Stimulated activated memory B cell treated with anti-CD40 and anti-IgM and Interleukin-4, amounts not matched to agents 10 μg/mL and 1 μg/mL and 100 μg/mL, for 72 hours (primary cell): Measurements from ENCODE around the gene ASAP3.

Experiments
- ATAC-seq: fragments of 150-1000 bp; cut with Tn5 transposase; 2 replicates; pipeline ENCODE4 v1.10.0; 2021
- H3K27ac Mint-ChIP-seq: one replicate; pipeline ENCODE4 v1.8.0; 2022; ENCODE audit warnings: mild to moderate bottlenecking, mixed read lengths
- H3K27me3 Mint-ChIP-seq: one replicate; pipeline ENCODE4 v1.8.0; 2022; ENCODE audit warnings: mixed read lengths
- H3K36me3 Mint-ChIP-seq: one replicate; pipeline ENCODE4 v1.8.0; 2022; ENCODE audit warnings: mixed read lengths
- H3K4me1 Mint-ChIP-seq: one replicate; pipeline ENCODE4 v1.8.0; 2022; ENCODE audit warnings: mixed read lengths
- H3K4me3 Mint-ChIP-seq: one replicate; pipeline ENCODE4 v1.8.0; 2022; ENCODE audit warnings: mild to moderate bottlenecking, moderate library complexity, mixed read lengths
- H3K9me3 Mint-ChIP-seq: one replicate; pipeline ENCODE4 v1.8.0; 2022; ENCODE audit warnings: mixed read lengths

ASAP3 gene

GRCh38 chr1:23452011-23452411 lies 32.0 kb downstream of the ASAP3 start:
- Mint-ChIP-seq H3K9me3 (no peaks in the 10 kb centered on the region), H3K4me1 (no peaks in the 10 kb centered on the region), H3K36me3 (no peaks in the 10 kb centered on the region), H3K4me3 (no peak overlapping the region), H3K27ac (no peak overlapping the region), H3K27me3 (peaks cover 24% of the 10 kb centered on the region)
- no peak for ATAC-seq

- Mint-ChIP-seq H3K9me3 (no peaks in the 10 kb centered on the region), H3K4me3 (no peak overlapping the region), H3K36me3 (no peaks in the 10 kb centered on the region), H3K27ac (no peak overlapping the region), H3K4me1 (no peaks in the 10 kb centered on the region), H3K27me3 (peaks cover 18% of the 10 kb centered on the region)
- no peak for ATAC-seq
Measured at GRCh38 chr1:23451441-23451840, 32.5 kb downstream of the ASAP3 start.

GRCh38 chr1:23450894-23451293 lies 33.1 kb downstream of the ASAP3 start:
- Mint-ChIP-seq H3K9me3 (no peaks in the 10 kb centered on the region), H3K27ac (no peak overlapping the region), H3K36me3 (no peaks in the 10 kb centered on the region), H3K27me3 (peaks cover 13% of the 10 kb centered on the region), H3K4me1 (no peaks in the 10 kb centered on the region), H3K4me3 (no peak overlapping the region)
- ATAC-seq = no peak

DNA sequence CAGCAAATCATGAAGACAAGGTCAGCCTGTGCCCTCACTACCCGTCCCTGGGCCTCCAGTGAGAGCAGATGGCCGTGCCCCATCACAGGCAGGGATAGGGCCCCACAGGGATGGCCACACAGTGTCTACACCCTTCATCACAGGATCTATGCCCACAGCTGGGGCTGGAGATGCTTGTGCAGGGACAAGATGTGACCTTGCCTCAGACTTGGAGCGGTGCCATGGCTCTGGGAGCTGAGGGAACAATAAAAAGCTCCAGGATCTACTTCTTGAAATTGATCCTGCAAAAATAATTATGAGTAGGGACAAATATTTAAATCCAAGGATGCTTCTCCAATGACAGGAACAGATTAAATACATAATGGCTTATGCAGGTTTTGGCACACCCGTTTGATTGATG lies 34.0 kb downstream of the ASAP3 start:
- Mint-ChIP-seq H3K36me3 (no peaks in the 10 kb centered on the region), H3K27me3 (peaks cover 3% of the 10 kb centered on the region), H3K27ac (no peak overlapping the region), H3K4me1 (no peaks in the 10 kb centered on the region), H3K9me3 (no peaks in the 10 kb centered on the region), H3K4me3 (no peak overlapping the region)
- no peak for ATAC-seq

DNA sequence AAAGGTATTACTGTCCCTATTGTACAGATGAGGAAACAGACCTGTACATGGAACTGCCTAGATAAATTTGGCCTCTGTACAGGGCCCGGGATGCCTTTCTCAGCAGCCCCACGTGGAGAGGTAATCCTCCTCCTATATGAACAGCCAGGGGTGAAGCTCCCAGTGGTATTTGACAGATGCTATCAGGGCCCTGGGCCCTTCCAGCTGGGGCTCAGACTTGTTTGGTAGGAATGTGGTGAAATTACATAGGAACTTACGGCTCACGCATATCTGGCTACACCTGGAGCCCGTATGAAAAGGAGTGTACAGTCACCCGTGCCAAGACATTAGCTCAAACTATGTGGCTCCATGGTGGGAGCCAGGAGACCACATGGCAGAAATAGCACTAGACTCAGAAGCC lies 34.7 kb downstream of the ASAP3 start:
- Mint-ChIP-seq H3K4me1 (no peaks in the 10 kb centered on the region), H3K9me3 (no peaks in the 10 kb centered on the region), H3K4me3 (no peak overlapping the region), H3K27me3 (no peaks in the 10 kb centered on the region), H3K36me3 (no peaks in the 10 kb centered on the region), H3K27ac (no peak overlapping the region)
- no peak for ATAC-seq

GRCh38 chr1:23448846-23449245 lies 35.1 kb downstream of the ASAP3 start:
- ATAC-seq = no peak

DNA sequence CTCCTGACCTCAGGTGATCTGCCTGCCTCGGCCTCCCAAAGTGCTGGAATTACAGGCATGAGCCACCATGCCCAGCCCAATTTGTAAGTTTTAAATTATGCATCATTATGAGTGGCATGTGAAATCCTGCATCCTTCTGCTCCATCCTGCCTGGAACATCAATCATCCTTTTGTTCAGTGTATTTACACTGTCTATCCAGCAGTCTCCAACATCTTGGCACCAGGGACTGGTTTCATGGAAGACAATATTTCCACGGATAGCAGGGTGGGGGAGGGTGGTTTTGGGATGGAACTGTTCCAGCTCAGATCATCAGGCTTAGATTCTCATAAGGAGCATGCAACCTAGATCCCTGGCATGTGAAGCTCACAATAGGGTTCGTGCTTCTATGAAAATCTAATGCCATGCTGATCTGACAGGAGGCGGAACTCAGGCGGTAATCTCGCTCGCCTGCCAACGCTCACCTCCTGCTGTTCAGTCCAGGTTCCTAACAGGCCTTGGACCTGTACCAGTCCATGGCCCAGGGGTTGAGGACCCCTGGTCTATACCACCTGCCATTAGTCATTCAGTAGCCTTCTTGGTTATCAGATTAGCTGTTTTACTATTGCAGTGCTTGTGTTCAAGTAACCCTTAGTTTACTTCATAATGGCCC lies 37.2 kb downstream of the ASAP3 start:
- H3K4me3 Mint-ChIP-seq = no peak overlapping the region
- H3K9me3 Mint-ChIP-seq = no peaks in the 10 kb centered on the region
- no peaks in the 10 kb centered on the region for H3K4me1 Mint-ChIP-seq
- H3K36me3 Mint-ChIP-seq = no peaks in the 10 kb centered on the region
- H3K27me3 Mint-ChIP-seq = no peaks in the 10 kb centered on the region
- no peak for ATAC-seq
- H3K27ac Mint-ChIP-seq = no peak overlapping the region

More at GRCh38 chr1:23448846-23449245, 35.1 kb downstream of the ASAP3 start:
- Mint-ChIP-seq H3K4me3 (no peak overlapping the region), H3K27me3 (no peaks in the 10 kb centered on the region), H3K9me3 (no peaks in the 10 kb centered on the region), H3K36me3 (no peaks in the 10 kb centered on the region), H3K4me1 (no peaks in the 10 kb centered on the region), H3K27ac (no peak overlapping the region)

DNA sequence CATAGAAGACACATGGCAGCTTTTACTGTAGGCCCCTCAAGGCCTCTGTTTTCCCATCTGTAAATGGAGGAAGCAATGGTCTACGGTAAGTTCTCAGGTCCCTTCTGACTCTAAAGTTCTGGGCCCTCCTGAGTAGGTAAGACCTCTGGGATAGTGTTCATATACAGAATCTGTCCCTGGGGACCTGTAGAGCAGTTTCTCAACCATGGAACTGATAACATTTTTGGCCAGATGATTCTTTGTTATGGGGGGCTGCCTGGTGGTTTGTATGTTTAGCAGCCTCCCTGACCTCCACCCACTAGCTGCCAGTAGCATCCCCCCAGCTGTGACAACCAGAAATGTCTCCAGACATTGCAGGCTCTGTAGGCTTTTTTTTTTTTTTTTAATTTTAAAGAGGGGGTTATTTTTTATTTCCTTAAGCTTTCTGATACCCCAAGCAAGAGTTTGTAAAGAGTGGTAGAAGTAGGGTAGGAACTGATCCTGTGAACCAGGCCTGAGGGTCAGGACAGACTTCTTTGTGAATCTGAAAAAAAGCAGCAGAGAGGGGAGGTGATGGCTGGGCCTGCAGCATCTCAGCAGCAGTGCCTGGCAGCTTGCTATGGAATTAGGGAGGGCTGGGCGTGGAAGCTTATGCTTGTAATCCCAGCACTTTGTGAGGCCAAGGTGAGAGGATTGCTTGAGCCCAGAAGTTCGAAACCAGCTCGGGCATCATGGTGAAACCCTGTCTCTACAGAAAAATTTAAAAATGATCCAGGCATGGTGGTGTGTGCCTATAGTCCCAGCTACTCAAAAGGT lies 39.2 kb downstream of the ASAP3 start:
- Mint-ChIP-seq H3K36me3 (no peaks in the 10 kb centered on the region), H3K27me3 (no peaks in the 10 kb centered on the region), H3K4me3 (no peak overlapping the region), H3K9me3 (no peaks in the 10 kb centered on the region), H3K27ac (no peak overlapping the region), H3K4me1 (no peaks in the 10 kb centered on the region)
- no peak for ATAC-seq

GRCh38 chr1:23444104-23444533 lies 39.9 kb downstream of the ASAP3 start:
- no peak for ATAC-seq
- no peaks in the 10 kb centered on the region for H3K4me1 Mint-ChIP-seq
- no peaks in the 10 kb centered on the region for H3K9me3 Mint-ChIP-seq
- no peak overlapping the region for H3K4me3 Mint-ChIP-seq
- no peaks in the 10 kb centered on the region for H3K36me3 Mint-ChIP-seq
- H3K27me3 Mint-ChIP-seq = no peaks in the 10 kb centered on the region
- H3K27ac Mint-ChIP-seq = no peak overlapping the region

GRCh38 chr1:23442751-23443150 lies 41.2 kb downstream of the ASAP3 start:
- no peaks in the 10 kb centered on the region for H3K4me1 Mint-ChIP-seq
- H3K4me3 Mint-ChIP-seq = no peak overlapping the region
- H3K27me3 Mint-ChIP-seq = no peaks in the 10 kb centered on the region
- no peak overlapping the region for H3K27ac Mint-ChIP-seq
- H3K36me3 Mint-ChIP-seq = no peaks in the 10 kb centered on the region
- no peak for ATAC-seq
- no peaks in the 10 kb centered on the region for H3K9me3 Mint-ChIP-seq

GRCh38 chr1:23441446-23442148 lies 42.4 kb downstream of the ASAP3 start:
- H3K27ac Mint-ChIP-seq = no peak overlapping the region
- no peak for ATAC-seq
- no peaks in the 10 kb centered on the region for H3K4me1 Mint-ChIP-seq
- no peaks in the 10 kb centered on the region for H3K9me3 Mint-ChIP-seq
- H3K36me3 Mint-ChIP-seq = no peaks in the 10 kb centered on the region
- H3K4me3 Mint-ChIP-seq = no peak overlapping the region
- H3K27me3 Mint-ChIP-seq = no peaks in the 10 kb centered on the region

DNA sequence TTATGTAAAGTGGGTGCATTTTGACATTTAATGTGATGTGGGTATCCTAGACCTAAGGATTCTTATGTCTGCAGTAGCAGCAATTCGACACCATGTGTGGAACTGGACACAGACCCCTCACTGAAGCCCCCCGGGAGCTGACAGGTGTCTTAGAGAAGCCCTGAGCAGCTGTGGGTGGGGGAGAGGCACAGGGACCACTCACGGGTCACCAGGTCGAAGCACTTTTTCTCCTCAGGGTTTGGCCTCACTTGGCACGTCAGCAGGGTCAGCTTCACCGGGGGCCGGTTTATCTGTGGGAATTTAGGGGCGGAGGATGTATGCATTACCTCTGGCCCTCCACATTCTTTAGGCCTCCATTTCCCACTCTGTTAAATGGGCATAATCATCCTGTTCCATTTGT lies 45.4 kb downstream of the ASAP3 start:
- no peaks in the 10 kb centered on the region for H3K4me1 Mint-ChIP-seq
- H3K9me3 Mint-ChIP-seq = no peaks in the 10 kb centered on the region
- no peak for ATAC-seq
- H3K36me3 Mint-ChIP-seq = no peaks in the 10 kb centered on the region
- H3K4me3 Mint-ChIP-seq = no peak overlapping the region
- no peak overlapping the region for H3K27ac Mint-ChIP-seq
- H3K27me3 Mint-ChIP-seq = no peaks in the 10 kb centered on the region

- Mint-ChIP-seq H3K27me3 (no peaks in the 10 kb centered on the region), H3K36me3 (no peaks in the 10 kb centered on the region), H3K9me3 (no peaks in the 10 kb centered on the region), H3K4me1 (no peaks in the 10 kb centered on the region), H3K4me3 (no peak overlapping the region), H3K27ac (no peak overlapping the region)
- ATAC-seq = no peak
Measured at GRCh38 chr1:23437355-23437664, 46.7 kb downstream of the ASAP3 start.

- Mint-ChIP-seq H3K9me3 (no peaks in the 10 kb centered on the region), H3K4me1 (no peaks in the 10 kb centered on the region), H3K4me3 (no peak overlapping the region), H3K27ac (no peak overlapping the region), H3K27me3 (no peaks in the 10 kb centered on the region), H3K36me3 (no peaks in the 10 kb centered on the region)
- ATAC-seq = no peak
Measured at GRCh38 chr1:23436520-23437354, 47.2 kb downstream of the ASAP3 start.

GRCh38 chr1:23434260-23434775 lies 49.7 kb downstream of the ASAP3 start:
- no peak for ATAC-seq
- H3K36me3 Mint-ChIP-seq = no peaks in the 10 kb centered on the region
- H3K27ac Mint-ChIP-seq = no peak overlapping the region
- no peaks in the 10 kb centered on the region for H3K4me1 Mint-ChIP-seq
- peaks cover 2% of the 10 kb centered on the region for H3K27me3 Mint-ChIP-seq
- H3K4me3 Mint-ChIP-seq = no peak overlapping the region
- no peaks in the 10 kb centered on the region for H3K9me3 Mint-ChIP-seq
